ENCODE measurements around the gene ZMAT3.

The ZMAT3 gene

DNA sequence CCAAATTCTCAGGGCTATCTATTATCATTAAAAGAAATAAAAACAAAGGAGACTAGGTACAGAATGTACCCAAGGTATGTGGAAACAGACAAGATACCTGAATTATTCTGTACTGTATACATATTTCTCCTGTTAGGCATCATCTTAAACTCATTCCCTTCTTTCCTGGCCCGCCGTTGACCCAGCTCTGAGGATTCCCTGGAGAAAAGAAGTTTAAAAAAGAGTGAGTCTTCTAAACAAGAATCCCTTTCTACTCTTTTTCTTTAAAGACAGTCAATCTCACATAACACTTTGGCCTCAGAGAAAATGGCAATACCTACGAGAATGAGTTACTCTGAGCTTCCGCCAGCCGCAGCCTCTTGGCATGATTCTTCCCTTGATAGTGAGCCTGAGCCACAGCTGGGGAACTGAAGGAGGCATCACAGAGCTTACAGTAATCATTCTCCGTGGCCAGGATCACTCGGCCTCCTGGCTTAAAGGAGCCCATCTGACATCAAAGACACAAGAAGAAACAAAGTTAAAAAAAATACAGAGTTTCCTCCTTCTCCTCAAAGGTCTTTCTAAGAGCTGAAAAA is 44.2 kb downstream of the ZMAT3 start:
- DNase-seq (ENCODE audit: insufficient read length, low spot score) (no peak), FAIRE-seq (no peak)

GRCh38 chr3:179026636-179027035 is 45.0 kb downstream of the ZMAT3 start:
- TF ChIP-seq POU2F2 (IDR thresholded peaks at IDR 0.05; ENCODE audit: low read depth, low read length) (no peak), SPI1 (IDR thresholded peaks at IDR 0.05; ENCODE audit: low read depth, low read length) (no peak), TAF1 (IDR thresholded peaks at IDR 0.05; ENCODE audit: low read depth, low read length) (no peak), POLR2A (IDR thresholded peaks at IDR 0.05; ENCODE audit: low read depth, low read length) (no peak), POLR2AphosphoS5 (IDR thresholded peaks at IDR 0.05; ENCODE audit: low read depth, low read length) (no peak)
- no peak for FAIRE-seq
- DNase-seq (ENCODE audit: insufficient read length, low spot score): no peak

More for the DNA sequence above, 44.2 kb downstream of the ZMAT3 start:
- TF ChIP-seq SPI1 (IDR thresholded peaks at IDR 0.05; ENCODE audit: low read depth, low read length): no peak
- no peak for TF ChIP-seq POLR2A (IDR thresholded peaks at IDR 0.05; ENCODE audit: low read depth, low read length)
- no peak for TF ChIP-seq PAX5 (IDR thresholded peaks at IDR 0.05; ENCODE audit: insufficient read depth, low read length, severe bottlenecking)
- TF ChIP-seq POU2F2 (IDR thresholded peaks at IDR 0.05; ENCODE audit: low read depth, low read length): no peak
- no peak for TF ChIP-seq POLR2AphosphoS5 (IDR thresholded peaks at IDR 0.05; ENCODE audit: low read depth, low read length)
- no peak for TF ChIP-seq TAF1 (IDR thresholded peaks at IDR 0.05; ENCODE audit: low read depth, low read length)

- no peak for DNase-seq (ENCODE audit: insufficient read length, low spot score)
- no peak for FAIRE-seq
- no peak for TF ChIP-seq PAX5 (IDR thresholded peaks at IDR 0.05; ENCODE audit: insufficient read depth, low read length, severe bottlenecking)
- no peak for TF ChIP-seq TAF1 (IDR thresholded peaks at IDR 0.05; ENCODE audit: low read depth, low read length)
- no peak for TF ChIP-seq SPI1 (IDR thresholded peaks at IDR 0.05; ENCODE audit: low read depth, low read length)
- TF ChIP-seq POLR2A (IDR thresholded peaks at IDR 0.05; ENCODE audit: low read depth, low read length): no peak
- no peak for TF ChIP-seq POLR2AphosphoS5 (IDR thresholded peaks at IDR 0.05; ENCODE audit: low read depth, low read length)
- no peak for TF ChIP-seq POU2F2 (IDR thresholded peaks at IDR 0.05; ENCODE audit: low read depth, low read length)
Observed at GRCh38 chr3:179021119-179021903, 50.3 kb downstream of the ZMAT3 start.

- TF ChIP-seq POU2F2 (IDR thresholded peaks at IDR 0.05; ENCODE audit: low read depth, low read length) (no peak), POLR2A (IDR thresholded peaks at IDR 0.05; ENCODE audit: low read depth, low read length) (no peak), SPI1 (IDR thresholded peaks at IDR 0.05; ENCODE audit: low read depth, low read length) (no peak), TAF1 (IDR thresholded peaks at IDR 0.05; ENCODE audit: low read depth, low read length) (no peak)
- DNase-seq (ENCODE audit: insufficient read length, low spot score) (no peak), FAIRE-seq (peak; percentile 62)
Observed at GRCh38 chr3:179020112-179020511, 51.5 kb downstream of the ZMAT3 start.

GRCh38 chr3:179018808-179019207 is 52.8 kb downstream of the ZMAT3 start:
- TF ChIP-seq POU2F2 (IDR thresholded peaks at IDR 0.05; ENCODE audit: low read depth, low read length) (no peak), SPI1 (IDR thresholded peaks at IDR 0.05; ENCODE audit: low read depth, low read length) (peak; percentile 81), TAF1 (IDR thresholded peaks at IDR 0.05; ENCODE audit: low read depth, low read length) (no peak), PAX5 (IDR thresholded peaks at IDR 0.05; ENCODE audit: insufficient read depth, low read length, severe bottlenecking) (no peak), POLR2AphosphoS5 (IDR thresholded peaks at IDR 0.05; ENCODE audit: low read depth, low read length) (no peak)
- DNase-seq (ENCODE audit: insufficient read length, low spot score): no peak
- no peak for FAIRE-seq

DNA sequence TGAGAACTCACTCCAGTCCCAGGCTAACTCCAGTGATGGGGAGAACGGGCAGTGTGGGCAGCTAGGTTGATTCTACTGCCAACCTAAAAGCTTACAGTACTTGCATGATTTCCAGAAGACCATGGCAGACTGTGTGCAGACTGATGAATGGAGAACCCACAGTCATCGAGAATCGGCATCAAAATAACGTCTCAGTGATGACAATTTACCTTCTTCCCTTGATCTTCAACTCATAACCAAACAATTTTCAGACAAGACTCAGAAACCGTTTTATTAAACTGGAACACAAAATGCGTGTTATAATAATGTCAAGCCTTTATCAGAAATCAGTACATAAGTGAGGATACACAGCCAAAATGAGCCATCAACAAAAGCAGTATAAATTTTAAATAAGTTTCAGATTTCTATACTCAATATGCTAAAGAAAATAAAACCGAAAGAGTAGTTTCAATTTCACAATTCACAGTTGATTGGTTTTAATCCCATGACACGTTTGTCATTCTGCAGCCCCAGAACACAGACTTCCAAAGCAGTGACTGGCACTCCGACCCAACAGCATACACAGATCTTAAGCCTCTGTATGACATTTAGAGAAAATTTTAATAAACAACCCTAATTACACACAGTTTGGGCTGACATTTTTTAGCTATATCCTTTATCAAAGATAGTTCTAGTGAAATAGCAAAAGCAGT is 54.5 kb downstream of the ZMAT3 start:
- DNase-seq (ENCODE audit: insufficient read length, low spot score) (no peak), FAIRE-seq (peak; percentile 68)
- TF ChIP-seq TAF1 (IDR thresholded peaks at IDR 0.05; ENCODE audit: low read depth, low read length) (no peak), PAX5 (IDR thresholded peaks at IDR 0.05; ENCODE audit: insufficient read depth, low read length, severe bottlenecking) (peak; percentile 56)

DNA sequence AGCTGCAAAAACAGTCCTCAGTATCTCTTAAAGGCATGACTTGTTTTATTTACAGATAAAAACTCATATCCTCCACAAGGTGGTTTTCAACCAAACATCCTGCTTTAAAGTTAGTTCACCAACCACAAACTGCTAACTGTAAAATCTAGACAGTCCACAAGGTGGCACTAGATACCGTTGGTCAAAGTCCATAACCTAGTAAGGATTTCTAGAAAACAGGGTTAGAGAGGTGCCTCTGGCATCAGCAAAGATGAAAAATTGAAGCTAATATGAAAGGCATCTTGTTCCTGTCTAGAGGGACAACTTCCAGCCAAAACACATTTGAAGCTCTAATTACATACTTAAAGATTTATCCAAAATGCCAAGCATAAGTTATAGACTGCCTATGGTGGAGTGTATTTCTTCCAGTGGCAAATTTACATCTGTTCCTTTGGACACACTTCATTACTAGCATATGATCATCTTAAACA is 56.0 kb downstream of the ZMAT3 start:
- no peak for TF ChIP-seq POLR2AphosphoS5 (IDR thresholded peaks at IDR 0.05; ENCODE audit: low read depth, low read length)
- no peak for TF ChIP-seq POLR2A (IDR thresholded peaks at IDR 0.05; ENCODE audit: low read depth, low read length)
- no peak for TF ChIP-seq TAF1 (IDR thresholded peaks at IDR 0.05; ENCODE audit: low read depth, low read length)
- TF ChIP-seq SPI1 (IDR thresholded peaks at IDR 0.05; ENCODE audit: low read depth, low read length): no peak
- no peak for TF ChIP-seq POU2F2 (IDR thresholded peaks at IDR 0.05; ENCODE audit: low read depth, low read length)
- no peak for TF ChIP-seq PAX5 (IDR thresholded peaks at IDR 0.05; ENCODE audit: insufficient read depth, low read length, severe bottlenecking)
- DNase-seq (ENCODE audit: insufficient read length, low spot score) (no peak), FAIRE-seq (peak; percentile 93)

GRCh38 chr3:179005706-179006105 is 65.9 kb downstream of the ZMAT3 start:
- TF ChIP-seq PAX5 (IDR thresholded peaks at IDR 0.05; ENCODE audit: insufficient read depth, low read length, severe bottlenecking) (no peak), POLR2AphosphoS5 (IDR thresholded peaks at IDR 0.05; ENCODE audit: low read depth, low read length) (no peak), POU2F2 (IDR thresholded peaks at IDR 0.05; ENCODE audit: low read depth, low read length) (no peak), SPI1 (IDR thresholded peaks at IDR 0.05; ENCODE audit: low read depth, low read length) (no peak), TAF1 (IDR thresholded peaks at IDR 0.05; ENCODE audit: low read depth, low read length) (no peak), POLR2A (IDR thresholded peaks at IDR 0.05; ENCODE audit: low read depth, low read length) (no peak)
- FAIRE-seq (no peak), DNase-seq (ENCODE audit: insufficient read length, low spot score) (no peak)

DNA sequence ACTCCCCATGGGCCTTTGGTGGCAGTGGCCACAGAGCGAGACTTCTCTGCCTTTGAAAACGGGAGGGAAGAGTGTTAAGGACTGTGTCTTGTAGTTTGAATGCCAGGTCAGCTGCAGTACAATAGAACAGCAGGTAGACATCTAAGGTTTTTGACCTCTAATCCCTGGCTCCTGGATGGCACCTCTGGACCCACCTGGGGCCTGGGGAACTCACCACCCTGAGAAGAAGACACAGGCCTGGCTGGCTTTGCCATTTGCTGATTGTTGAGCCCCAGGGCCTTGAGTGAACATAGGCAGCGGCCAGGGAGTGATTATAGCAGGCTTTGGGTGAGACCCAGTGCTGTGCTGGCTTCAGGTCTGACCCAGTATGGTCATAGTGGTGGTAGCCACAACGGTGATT is 66.4 kb downstream of the ZMAT3 start:
- no peak for DNase-seq (ENCODE audit: insufficient read length, low spot score)
- TF ChIP-seq POLR2A (IDR thresholded peaks at IDR 0.05; ENCODE audit: low read depth, low read length): no peak
- TF ChIP-seq PAX5 (IDR thresholded peaks at IDR 0.05; ENCODE audit: insufficient read depth, low read length, severe bottlenecking): no peak
- no peak for TF ChIP-seq TAF1 (IDR thresholded peaks at IDR 0.05; ENCODE audit: low read depth, low read length)
- no peak for TF ChIP-seq POLR2AphosphoS5 (IDR thresholded peaks at IDR 0.05; ENCODE audit: low read depth, low read length)
- TF ChIP-seq SPI1 (IDR thresholded peaks at IDR 0.05; ENCODE audit: low read depth, low read length): no peak
- TF ChIP-seq POU2F2 (IDR thresholded peaks at IDR 0.05; ENCODE audit: low read depth, low read length): no peak
- no peak for FAIRE-seq

Measured in GM12891 (cell line).